ENCODE measurements around the gene GRAMD2A. TPM values are rescaled to one million over a fixed set of nuclear protein-coding genes. Genes with fewer than 3 reads are reported as not detected.
"Not testable (repeated sequence)": the region's sequence is repeated elsewhere in the genome, so short reads cannot be mapped to it uniquely, and the experiment has no call there.

Gene GRAMD2A
- total RNA-seq, 1 donor = 0.63 TPM

- H3K4me3 ChIP-seq (ENCODE audit: low read depth, low read length) = no peak overlapping the region
- TF ChIP-seq CTCF (IDR thresholded peaks at IDR 0.05; ENCODE audit: insufficient read depth, low read length) = no peak
- no peak for DNase-seq (ENCODE audit: low read depth)
Observed at GRCh38 chr15:72173864-72174550, 23.6 kb downstream of the GRAMD2A start.

- DNase-seq (ENCODE audit: low read depth) = no peak
- H3K4me3 ChIP-seq (ENCODE audit: low read depth, low read length) = no peak overlapping the region
- no peak for TF ChIP-seq CTCF (IDR thresholded peaks at IDR 0.05; ENCODE audit: insufficient read depth, low read length)
Observed at GRCh38 chr15:72173401-72173800, 24.2 kb downstream of the GRAMD2A start.

GRCh38 chr15:72172796-72173195 lies 24.8 kb downstream of the GRAMD2A start:
- no peak for DNase-seq (ENCODE audit: low read depth)
- no peak for TF ChIP-seq CTCF (IDR thresholded peaks at IDR 0.05; ENCODE audit: insufficient read depth, low read length)
- no peak overlapping the region for H3K4me3 ChIP-seq (ENCODE audit: low read depth, low read length)

GRCh38 chr15:72171978-72172377 lies 25.6 kb downstream of the GRAMD2A start:
- H3K4me3 ChIP-seq (ENCODE audit: low read depth, low read length); DNase-seq (ENCODE audit: low read depth): not testable (repeated sequence)

- H3K4me3 ChIP-seq (ENCODE audit: low read depth, low read length) = no peak overlapping the region
- no peak for DNase-seq (ENCODE audit: low read depth)
- no peak for TF ChIP-seq CTCF (IDR thresholded peaks at IDR 0.05; ENCODE audit: insufficient read depth, low read length)
Observed at GRCh38 chr15:72170691-72171090, 26.9 kb downstream of the GRAMD2A start.

GRCh38 chr15:72169921-72170611 lies 27.5 kb downstream of the GRAMD2A start:
- no peak for TF ChIP-seq CTCF (IDR thresholded peaks at IDR 0.05; ENCODE audit: insufficient read depth, low read length)
- no peak for DNase-seq (ENCODE audit: low read depth)
- H3K4me3 ChIP-seq (ENCODE audit: low read depth, low read length) = no peak overlapping the region

GRCh38 chr15:72169236-72169920 lies 28.2 kb downstream of the GRAMD2A start:
- H3K4me3 ChIP-seq (ENCODE audit: low read depth, low read length) = no peak overlapping the region
- TF ChIP-seq CTCF (IDR thresholded peaks at IDR 0.05; ENCODE audit: insufficient read depth, low read length) = no peak
- no peak for DNase-seq (ENCODE audit: low read depth)
